B cell (primary cell): Measurements from ENCODE around the gene RPS10.

Experiments used
- CTCF ChIP-seq: fragments of 200-600 bp; IDR thresholded peaks from one replicate; pipeline ENCODE4 v1.8.0; 2022; ENCODE audit warnings: antibody characterized with exemption, mild to moderate bottlenecking
- EZH2 ChIP-seq: IDR thresholded peaks from 2 replicates; pipeline ENCODE4 v1.6.1; 2012; ENCODE audit warnings: borderline replicate concordance, low read depth, mild to moderate bottlenecking, moderate library complexity, low read length; ENCODE audit not compliant: insufficient read depth, poor library complexity, severe bottlenecking

- TF ChIP-seq CTCF (no peak), EZH2 (no peak)
Observed at GRCh38 chr6:34473967-34474366, 48.1 kb upstream of the RPS10 start.
